ENCODE data around the gene MMP24. TPM values are rescaled to one million over a fixed set of nuclear protein-coding genes. Genes with fewer than 3 reads are reported as not detected.
A peak's percentile ranks its signal among the peaks of the same experiment; 100 is the strongest.

The MMP24 gene
- total and polyA plus RNA-seq, 10 donors: 0.10 to 0.32 (median 0.18) TPM

DNA sequence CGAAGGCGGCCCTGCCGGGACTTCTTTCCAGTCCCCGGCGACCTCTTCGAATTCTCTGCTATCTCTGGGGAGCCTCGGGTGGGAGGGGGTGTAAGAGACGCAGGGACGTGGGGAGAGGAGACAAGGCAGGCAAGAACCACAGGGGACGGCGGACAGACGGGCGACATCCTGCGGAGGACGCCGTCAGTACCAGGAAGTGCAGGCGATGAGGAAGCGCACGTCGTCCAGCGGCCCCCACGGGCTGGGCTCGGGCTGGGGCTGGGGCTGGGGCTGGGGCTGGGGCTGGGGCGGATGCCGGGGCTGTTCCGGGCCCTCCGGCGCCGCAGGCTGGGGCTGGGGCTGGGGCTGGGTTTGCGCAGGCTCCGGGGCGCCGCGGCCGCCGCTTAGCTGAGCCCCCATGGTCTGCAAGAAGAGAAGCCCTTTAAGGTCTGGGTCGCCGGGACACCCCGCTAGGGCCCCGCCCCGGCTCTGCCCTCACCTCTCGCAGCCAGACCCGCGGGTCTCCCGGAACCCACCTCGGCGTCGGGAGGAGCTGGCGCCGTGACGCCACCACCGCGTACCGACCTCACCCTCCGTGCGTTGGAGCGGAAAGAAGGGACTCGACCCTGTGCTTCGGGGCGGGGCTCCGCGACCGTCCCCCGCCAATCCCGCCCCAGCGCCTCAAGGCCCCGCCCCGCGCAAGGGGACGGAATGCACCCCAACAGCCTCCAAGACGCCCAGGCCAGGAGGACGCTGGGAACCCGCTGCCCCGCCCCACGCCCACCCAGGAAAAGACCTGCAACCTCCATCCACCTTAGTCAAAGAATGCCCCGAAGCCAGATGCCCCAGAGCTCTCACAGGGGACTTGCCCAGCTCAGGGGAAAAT lies 51.3 kb downstream of the MMP24 start, which contains the start of gene MMP24OS:
Gene MMP24OS (minus strand): TSS at position 592 of the 865 bp plus-strand sequence. CDS start 193 bp downstream, at position 399.
- TF ChIP-seq, protein P1, sequence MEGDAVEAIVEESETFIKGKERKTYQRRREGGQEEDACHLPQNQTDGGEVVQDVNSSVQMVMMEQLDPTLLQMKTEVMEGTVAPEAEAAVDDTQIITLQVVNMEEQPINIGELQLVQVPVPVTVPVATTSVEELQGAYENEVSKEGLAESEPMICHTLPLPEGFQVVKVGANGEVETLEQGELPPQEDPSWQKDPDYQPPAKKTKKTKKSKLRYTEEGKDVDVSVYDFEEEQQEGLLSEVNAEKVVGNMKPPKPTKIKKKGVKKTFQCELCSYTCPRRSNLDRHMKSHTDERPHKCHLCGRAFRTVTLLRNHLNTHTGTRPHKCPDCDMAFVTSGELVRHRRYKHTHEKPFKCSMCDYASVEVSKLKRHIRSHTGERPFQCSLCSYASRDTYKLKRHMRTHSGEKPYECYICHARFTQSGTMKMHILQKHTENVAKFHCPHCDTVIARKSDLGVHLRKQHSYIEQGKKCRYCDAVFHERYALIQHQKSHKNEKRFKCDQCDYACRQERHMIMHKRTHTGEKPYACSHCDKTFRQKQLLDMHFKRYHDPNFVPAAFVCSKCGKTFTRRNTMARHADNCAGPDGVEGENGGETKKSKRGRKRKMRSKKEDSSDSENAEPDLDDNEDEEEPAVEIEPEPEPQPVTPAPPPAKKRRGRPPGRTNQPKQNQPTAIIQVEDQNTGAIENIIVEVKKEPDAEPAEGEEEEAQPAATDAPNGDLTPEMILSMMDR (IDR thresholded peaks at IDR 0.05 in 8 of 11, conservative IDR thresholded peaks at IDR 0.05 in 3 of 11): peak in 5 of 11 experiments; percentile 19 to 52 (median 41)
- peak in 2 of 3 donors; percentile 62 to 87 for TF ChIP-seq POLR2A (IDR thresholded peaks at IDR 0.05)
- TF ChIP-seq POLR2AphosphoS5 (IDR thresholded peaks at IDR 0.05): peak; percentile 98 to 99 (median 99)
- Histone ChIP-seq H3K27me3 (replicated peaks in 1 of 7) (no peaks in the 10 kb centered on the region), H3K27ac (peak within 1 kb of the TSS; percentile 91 to 100 (median 99)), H3K4me3 (peak within 1 kb of the TSS; percentile 54 to 89 (median 66)), H3K4me1 (peaks cover 15 to 70% (median 34%) of the 10 kb centered on the region in 6 donors), H3K36me3 (peaks cover 0 to 87% (median 38%) of the 10 kb centered on the region in 6 donors), H3K9me3 (no peaks in the 10 kb centered on the region)
- DNase-seq: peak; percentile 98
- intact Hi-C loops (cut with DNase I; ENCODE audit: low total_unique reads): no loop called here
- WGBS, 5 donors: 0 to 2% (median 1%) methylated on average over 34 to 76 of the region's 76 CpGs

DNA sequence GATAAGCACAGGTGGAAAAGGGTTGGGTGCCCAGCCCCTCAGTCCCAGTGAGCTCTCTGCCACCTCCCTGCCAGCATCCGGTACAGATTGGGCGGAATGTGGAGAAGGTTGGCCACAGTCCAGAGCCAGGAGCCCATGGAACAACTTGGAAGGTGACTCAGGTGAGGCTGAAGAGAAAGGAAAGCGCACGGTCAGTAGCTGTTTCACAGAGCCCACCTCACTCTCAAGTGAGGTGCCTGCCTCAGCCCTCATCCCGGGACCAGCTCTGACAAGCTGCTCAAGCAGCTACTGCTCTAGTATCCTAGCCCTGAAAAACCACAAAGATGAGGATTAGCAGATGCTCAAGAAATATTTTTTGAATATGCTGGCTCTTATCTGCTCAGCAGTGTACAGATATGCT lies 52.5 kb downstream of the MMP24 start:
- H3K36me3 ChIP-seq: peaks cover 0 to 80% (median 36%) of the 10 kb centered on the region in 6 donors
- H3K4me3 ChIP-seq: no peak overlapping the region
- no peak for TF ChIP-seq POLR2AphosphoS5 (IDR thresholded peaks at IDR 0.05)
- TF ChIP-seq, protein P1 (IDR thresholded peaks at IDR 0.05 in 8 of 11, conservative IDR thresholded peaks at IDR 0.05 in 3 of 11): no peak
- no peak for TF ChIP-seq POLR2A (IDR thresholded peaks at IDR 0.05)
- peaks cover 23 to 83% (median 47%) of the 10 kb centered on the region in 6 donors for H3K4me1 ChIP-seq
- H3K27me3 ChIP-seq (replicated peaks in 1 of 7): no peaks in the 10 kb centered on the region
- no peak for DNase-seq
- no peaks in the 10 kb centered on the region for H3K9me3 ChIP-seq
- peak overlapping the region in 4 of 8 donors; percentile 99 to 100 (median 99) for H3K27ac ChIP-seq
- intact Hi-C loops (cut with DNase I; ENCODE audit: low total_unique reads): no loop called here
- 93 to 96% (median 95%) methylated on average over 5 of the region's 5 CpGs for WGBS, 5 donors

DNA sequence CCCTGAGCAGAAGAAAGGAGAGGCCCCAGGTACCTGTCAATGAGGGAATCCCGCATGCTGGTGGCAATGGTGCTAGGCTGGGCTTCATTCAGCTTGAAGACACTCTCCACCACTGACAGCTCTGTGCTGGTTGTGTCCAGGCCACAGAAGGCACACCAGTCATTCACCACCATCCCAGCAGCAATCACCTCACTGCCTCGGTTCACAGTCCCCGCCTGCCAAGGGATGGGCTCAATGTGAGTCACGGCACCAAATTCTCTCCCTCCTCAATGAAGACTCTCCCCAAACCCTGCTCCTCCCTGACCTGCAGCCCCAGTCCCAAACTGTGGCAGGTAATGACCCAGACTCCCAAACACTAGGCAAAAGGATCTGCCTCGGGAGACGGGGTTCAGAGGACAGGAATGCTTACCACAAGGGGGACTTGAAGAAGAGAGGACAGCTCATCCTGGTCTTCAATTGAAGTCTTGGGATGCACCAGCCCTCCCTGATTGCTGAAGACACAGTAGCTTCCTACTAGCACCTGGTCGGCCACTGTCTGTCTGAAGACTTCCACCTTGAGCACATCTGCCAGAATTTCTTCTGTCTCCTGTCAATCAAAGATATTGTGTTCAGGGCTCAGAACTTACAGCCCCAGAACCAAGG lies 53.2 kb downstream of the MMP24 start:
- Histone ChIP-seq H3K36me3 (peaks cover 0 to 74% (median 33%) of the 10 kb centered on the region in 6 donors), H3K27ac (peak overlapping the region in 2 of 8 donors; percentile 99 to 100), H3K9me3 (no peaks in the 10 kb centered on the region), H3K4me3 (no peak overlapping the region), H3K27me3 (replicated peaks in 1 of 7) (no peaks in the 10 kb centered on the region), H3K4me1 (peaks cover 23 to 84% (median 48%) of the 10 kb centered on the region in 6 donors)
- TF ChIP-seq POLR2AphosphoS5 (IDR thresholded peaks at IDR 0.05): peak in 1 of 3 donors; percentile 7
- TF ChIP-seq, protein P1 (IDR thresholded peaks at IDR 0.05 in 8 of 11, conservative IDR thresholded peaks at IDR 0.05 in 3 of 11): no peak
- DNase-seq: no peak
- 89 to 95% (median 90%) methylated on average over 7 of the region's 7 CpGs for WGBS, 5 donors
- intact Hi-C loops (cut with DNase I; ENCODE audit: low total_unique reads): no loop called here

All from spleen (tissue), 11 donors.